Astrocyte of the cerebellum (primary cell): ENCODE results near the gene PSMG3.

Source experiments
- DNase-seq: peaks from one replicate; pipeline ENCODE4 v3.0.0-alpha.2; 2011; ENCODE audit warnings: low read depth
- H3K4me3 ChIP-seq: 2 replicates; pipeline ENCODE4 v1.5.1; 2011; ENCODE audit warnings: mild to moderate bottlenecking, low read depth, low read length, moderate library complexity
- CTCF ChIP-seq: IDR thresholded peaks from 2 replicates; pipeline ENCODE4 v1.5.1; 2012; ENCODE audit warnings: low read length, low read depth, moderate library complexity, mild to moderate bottlenecking; ENCODE audit errors: missing control alignments
- in situ Hi-C: cut with HindIII; loops from 2 replicates; pipeline ENCODE4 v1.10.0; 2017; ENCODE audit warnings: low sequenced_read_pairs

The PSMG3 gene

GRCh38 chr7:1593091-1593866 is 23.4 kb upstream of the PSMG3 start:
- DNase-seq: no peak
- H3K4me3 ChIP-seq: no peak overlapping the region
- no peak for TF ChIP-seq CTCF
- in situ Hi-C loops: no loop called here

GRCh38 chr7:1592299-1592871 is 22.6 kb upstream of the PSMG3 start:
- in situ Hi-C loops: no loop called here
- TF ChIP-seq CTCF: no peak
- no peak for DNase-seq
- H3K4me3 ChIP-seq: no peak overlapping the region

- TF ChIP-seq CTCF: no peak
- in situ Hi-C loops: no loop called here
- DNase-seq: no peak
- H3K4me3 ChIP-seq: no peak overlapping the region
Measured at GRCh38 chr7:1591876-1592275, 22.0 kb upstream of the PSMG3 start.

GRCh38 chr7:1591396-1591795 is 21.6 kb upstream of the PSMG3 start:
- no peak overlapping the region for H3K4me3 ChIP-seq
- in situ Hi-C loops: no loop called here

GRCh38 chr7:1590887-1591286 is 21.1 kb upstream of the PSMG3 start:
- DNase-seq: no peak
- no peak overlapping the region for H3K4me3 ChIP-seq
- in situ Hi-C loops: no loop called here
- no peak for TF ChIP-seq CTCF

More at GRCh38 chr7:1591396-1591795, 21.6 kb upstream of the PSMG3 start:
- no peak for TF ChIP-seq CTCF
- DNase-seq: no peak

GRCh38 chr7:1590476-1590875 is 20.6 kb upstream of the PSMG3 start:
- no peak for DNase-seq
- in situ Hi-C loops: no loop called here
- no peak for TF ChIP-seq CTCF

More at GRCh38 chr7:1590476-1590875, 20.6 kb upstream of the PSMG3 start:
- no peak overlapping the region for H3K4me3 ChIP-seq
